SK-N-SH (cell line): Measurements from ENCODE around the gene IMPACT. TPM values are rescaled to one million over a fixed set of nuclear protein-coding genes. Genes with fewer than 3 reads are reported as not detected.

Source experiments
- ELF1 ChIP-seq: IDR thresholded peaks from 2 replicates; pipeline ENCODE4 v1.4.0; 2012
- EP300 ChIP-seq, 2 experiments: IDR thresholded peaks; 2 replicates each; pipeline versions ENCODE4 v1.4.0 to v1.6.1; 2012; ENCODE audit warnings: borderline replicate concordance in 1 of 2, low read depth in 1 of 2, low read length in 1 of 2
- FOXJ3 ChIP-seq: sonication (generic); formaldehyde crosslinking; IDR thresholded peaks from 2 replicates; pipeline ENCODE4 v1.5.1; 2020; ENCODE audit warnings: mild to moderate bottlenecking, missing genetic modification reagents
- GABPA ChIP-seq: IDR thresholded peaks from 2 replicates; pipeline ENCODE4 v1.4.0; 2012; ENCODE audit warnings: low read depth, mild to moderate bottlenecking
- IRF3 ChIP-seq: fragments of 150-350 bp; IDR thresholded peaks from 2 replicates; pipeline ENCODE4 v1.6.1; 2016; ENCODE audit warnings: mild to moderate bottlenecking, low read depth, low read length
- MEF2A ChIP-seq: IDR thresholded peaks from 2 replicates; pipeline ENCODE4 v1.4.0; 2012; ENCODE audit warnings: low read depth, borderline replicate concordance
- MXI1 ChIP-seq: IDR thresholded peaks from 2 replicates; pipeline ENCODE4 v1.6.1; 2012; ENCODE audit warnings: mild to moderate bottlenecking, low read depth, low read length, improper control_type of control experiment
- PBX3 ChIP-seq: IDR thresholded peaks from 2 replicates; pipeline ENCODE4; 2012
- POLR2AphosphoS5 ChIP-seq: IDR thresholded peaks from 2 replicates; pipeline ENCODE4 v1.6.1; 2012; ENCODE audit warnings: low read depth, low read length
- RAD21 ChIP-seq: IDR thresholded peaks from 2 replicates; pipeline ENCODE4 v1.6.1; 2012; ENCODE audit warnings: mild to moderate bottlenecking, low read length
- RCOR1 ChIP-seq: fragments of 150-350 bp; IDR thresholded peaks from 2 replicates; pipeline ENCODE4 v1.6.1; 2017; ENCODE audit warnings: antibody characterized with exemption, low read length
- REST ChIP-seq: IDR thresholded peaks from 2 replicates; pipeline ENCODE4 v1.6.1; 2012; ENCODE audit warnings: mild to moderate bottlenecking, low read depth, low read length, moderate library complexity
- RFX5 ChIP-seq: IDR thresholded peaks from 2 replicates; pipeline ENCODE4 v1.6.1; 2012; ENCODE audit warnings: mild to moderate bottlenecking, improper control_type of control experiment, low read length
- TAF1 ChIP-seq: IDR thresholded peaks from 2 replicates; pipeline ENCODE4 v1.6.1; 2012; ENCODE audit warnings: low read depth, mild to moderate bottlenecking, low read length, moderate library complexity, borderline replicate concordance
- TEAD4 ChIP-seq: IDR thresholded peaks from 2 replicates; pipeline ENCODE4 v1.4.0; 2012; ENCODE audit warnings: mild to moderate bottlenecking, borderline replicate concordance; ENCODE audit not compliant: insufficient read depth
- ZBTB33 ChIP-seq: IDR thresholded peaks from 2 replicates; pipeline ENCODE4 v1.4.0; 2012; ENCODE audit warnings: low read depth, borderline replicate concordance
- polyA plus RNA-seq, 3 experiments: library from polyadenylated mRNA; depleted of rRNA; stranded (reverse); fragments of >200 nt; gene quantifications; 2 replicates each; pipeline ENCODE4 v1.2.3, GENCODE V29; 2012

The IMPACT gene
- polyA plus RNA-seq, 1 of the 3 experiments (the other 2 are of a cell fraction) = 13.0 TPM

GRCh38 chr18:24397694-24398368 lies 28.6 kb upstream of the IMPACT start, which contains the start of gene OSBPL1A (continued):
- TF ChIP-seq ZBTB33 = no peak
- no peak; the same call in 1 of the 2 replicates for TF ChIP-seq REST
- TF ChIP-seq PBX3 = no peak; the same call in 1 of the 2 replicates
- TF ChIP-seq TEAD4 = no peak
- TF ChIP-seq MEF2A = no peak
- no peak for TF ChIP-seq GABPA
- 0 out of 4 replicates have a peak, but pooled peaks of 1 of the 2 experiments have one; percentile 14 for TF ChIP-seq EP300 (IDR thresholded peaks at IDR 0.05; ENCODE audit: borderline replicate concordance in 1 of 2, low read depth in 1 of 2, low read length in 1 of 2)
- no peak for TF ChIP-seq RAD21
- peak; percentile 21; the same call in 1 of the 2 replicates for TF ChIP-seq MXI1
- TF ChIP-seq RCOR1 = 0 out of 2 replicates have a peak, but pooled peaks have one; percentile 16
- TF ChIP-seq FOXJ3 = 0 out of 2 replicates have a peak, but pooled peaks have one; percentile 25
- TF ChIP-seq IRF3 = no peak
- TF ChIP-seq POLR2AphosphoS5 = peak; percentile 59
- TF ChIP-seq ELF1 = no peak
- TF ChIP-seq RFX5 = no peak; the same call in 1 of the 2 replicates
- peak; percentile 59 for TF ChIP-seq TAF1
